Endothelial cell (in vitro differentiated cells): ENCODE results near the gene TM4SF5. TPM values are rescaled to one million over a fixed set of nuclear protein-coding genes. Genes with fewer than 3 reads are reported as not detected.

Experiments
- DNase-seq: peaks from one replicate; pipeline ENCODE4 v3.0.0; 2021; ENCODE audit warnings: low spot score
- H3K27ac Mint-ChIP-seq: one replicate; pipeline ENCODE4 v1.8.0; 2021; ENCODE audit warnings: mixed read lengths, inconsistent platforms; ENCODE audit not compliant: unreplicated experiment
- H3K27me3 Mint-ChIP-seq: one replicate; pipeline ENCODE4 v1.8.0; 2021; ENCODE audit warnings: mild to moderate bottlenecking, moderate library complexity, mixed read lengths, inconsistent platforms; ENCODE audit not compliant: unreplicated experiment
- H3K36me3 Mint-ChIP-seq: one replicate; pipeline ENCODE4 v1.8.0; 2021; ENCODE audit warnings: mild to moderate bottlenecking, low read depth, mixed read lengths, inconsistent platforms; ENCODE audit not compliant: unreplicated experiment
- H3K4me1 Mint-ChIP-seq: one replicate; pipeline ENCODE4 v1.8.0; 2021; ENCODE audit warnings: mild to moderate bottlenecking, mixed read lengths, inconsistent platforms; ENCODE audit not compliant: unreplicated experiment
- H3K4me3 Mint-ChIP-seq: one replicate; pipeline ENCODE4 v1.8.0; 2021; ENCODE audit warnings: mild to moderate bottlenecking, mixed read lengths, inconsistent platforms; ENCODE audit not compliant: unreplicated experiment
- H3K9me3 Mint-ChIP-seq: one replicate; pipeline ENCODE4 v1.8.0; 2021; ENCODE audit warnings: mixed read lengths, inconsistent platforms; ENCODE audit not compliant: unreplicated experiment
- total RNA-seq: library from RNA; stranded (reverse); fragmentation: NEBNext Ultra II Directional; extraction: Animal tissue kit (Norgen Biotek cat#: 25700); gene quantifications from one replicate; pipeline ENCODE4 v1.2.1, GENCODE V29; 2021; ENCODE audit not compliant: unreplicated experiment
- TF ChIP-seq, protein P1 (sequence below): fragments of 200-600 bp; sonication (generic); IDR thresholded peaks from one replicate; pipeline ENCODE4 v1.5.0; 2021; ENCODE audit warnings: antibody characterized with exemption; ENCODE audit not compliant: unreplicated experiment

TM4SF5 gene
- total RNA-seq, 1 donor from 2014 or later = not detected

DNA sequence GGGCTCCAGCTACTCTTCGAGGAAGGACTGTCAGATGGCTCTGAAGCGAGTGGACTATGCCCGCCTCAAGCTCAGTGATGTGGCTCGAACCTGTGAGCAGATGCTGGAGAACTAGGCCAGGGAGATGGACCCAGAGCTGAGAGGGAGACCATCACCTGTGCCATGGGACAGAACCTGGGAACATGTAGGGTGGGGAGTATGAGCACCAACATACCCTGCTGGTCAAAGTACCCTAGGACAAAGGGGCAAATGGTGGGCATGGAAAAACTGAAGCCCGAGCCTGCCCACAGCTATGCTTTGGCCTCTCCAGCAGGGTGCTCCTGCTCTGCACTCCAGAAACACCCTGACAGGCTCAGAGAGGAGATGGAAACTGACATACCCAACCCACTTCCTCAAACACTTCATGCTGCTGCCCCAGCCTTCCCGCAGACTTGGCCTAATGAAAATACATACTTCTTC lies 38.6 kb upstream of the TM4SF5 start:
- DNase-seq = no peak
- Mint-ChIP-seq H3K4me3 (no peak overlapping the region), H3K4me1 (no peaks in the 10 kb centered on the region), H3K9me3 (no peaks in the 10 kb centered on the region), H3K27ac (no peak overlapping the region), H3K27me3 (peaks cover 8% of the 10 kb centered on the region), H3K36me3 (no peaks in the 10 kb centered on the region)
- TF ChIP-seq, protein P1, sequence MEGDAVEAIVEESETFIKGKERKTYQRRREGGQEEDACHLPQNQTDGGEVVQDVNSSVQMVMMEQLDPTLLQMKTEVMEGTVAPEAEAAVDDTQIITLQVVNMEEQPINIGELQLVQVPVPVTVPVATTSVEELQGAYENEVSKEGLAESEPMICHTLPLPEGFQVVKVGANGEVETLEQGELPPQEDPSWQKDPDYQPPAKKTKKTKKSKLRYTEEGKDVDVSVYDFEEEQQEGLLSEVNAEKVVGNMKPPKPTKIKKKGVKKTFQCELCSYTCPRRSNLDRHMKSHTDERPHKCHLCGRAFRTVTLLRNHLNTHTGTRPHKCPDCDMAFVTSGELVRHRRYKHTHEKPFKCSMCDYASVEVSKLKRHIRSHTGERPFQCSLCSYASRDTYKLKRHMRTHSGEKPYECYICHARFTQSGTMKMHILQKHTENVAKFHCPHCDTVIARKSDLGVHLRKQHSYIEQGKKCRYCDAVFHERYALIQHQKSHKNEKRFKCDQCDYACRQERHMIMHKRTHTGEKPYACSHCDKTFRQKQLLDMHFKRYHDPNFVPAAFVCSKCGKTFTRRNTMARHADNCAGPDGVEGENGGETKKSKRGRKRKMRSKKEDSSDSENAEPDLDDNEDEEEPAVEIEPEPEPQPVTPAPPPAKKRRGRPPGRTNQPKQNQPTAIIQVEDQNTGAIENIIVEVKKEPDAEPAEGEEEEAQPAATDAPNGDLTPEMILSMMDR = peak; percentile 9

GRCh38 chr17:4734857-4735475 lies 36.7 kb upstream of the TM4SF5 start:
- Mint-ChIP-seq H3K9me3 (no peaks in the 10 kb centered on the region), H3K27me3 (peaks cover 12% of the 10 kb centered on the region), H3K4me3 (no peak overlapping the region), H3K36me3 (no peaks in the 10 kb centered on the region), H3K4me1 (peaks cover 6% of the 10 kb centered on the region), H3K27ac (no peak overlapping the region)
- no peak for DNase-seq
- TF ChIP-seq, protein P1 = no peak

GRCh38 chr17:4735876-4736651 lies 35.6 kb upstream of the TM4SF5 start:
- DNase-seq = no peak
- Mint-ChIP-seq H3K4me1 (peaks cover 9% of the 10 kb centered on the region), H3K9me3 (no peaks in the 10 kb centered on the region), H3K36me3 (no peaks in the 10 kb centered on the region), H3K27ac (no peak overlapping the region), H3K27me3 (peaks cover 21% of the 10 kb centered on the region), H3K4me3 (no peak overlapping the region)
- TF ChIP-seq, protein P1 = no peak

- no peaks in the 10 kb centered on the region for H3K9me3 Mint-ChIP-seq
- H3K4me3 Mint-ChIP-seq = peak overlapping the region; percentile 85
- DNase-seq = no peak
- no peaks in the 10 kb centered on the region for H3K36me3 Mint-ChIP-seq
- peak overlapping the region; percentile 42 for H3K27ac Mint-ChIP-seq
- H3K27me3 Mint-ChIP-seq = peaks cover 28% of the 10 kb centered on the region
- H3K4me1 Mint-ChIP-seq = peaks cover 9% of the 10 kb centered on the region
- TF ChIP-seq, protein P1 = no peak
Measured at GRCh38 chr17:4738136-4739121, 33.3 kb upstream of the TM4SF5 start.
